ENCODE measurements around the gene BCL11A.
A peak's percentile ranks its signal among the peaks of the same experiment; 100 is the strongest.

BCL11A gene

GRCh38 chr2:60553495-60554073, at the start of gene BCL11A:
Gene BCL11A (minus strand): TSS chr2:60553654. CDS start chr2:60553270, 384 bp downstream.
- peak; percentile 93 for DNase-seq (ENCODE audit: low read depth, low spot score)

GRCh38 chr2:60602828-60603532, 49.5 kb upstream of the BCL11A start:
- DNase-seq (ENCODE audit: low read depth, low spot score), result peak; percentile 5

GRCh38 chr2:60602388-60602787, 48.9 kb upstream of the BCL11A start:
- no peak for DNase-seq (ENCODE audit: low read depth, low spot score)

- no peak for DNase-seq (ENCODE audit: low read depth, low spot score)
Observed at GRCh38 chr2:60598271-60598670, 44.8 kb upstream of the BCL11A start.

- peak; percentile 4 for DNase-seq (ENCODE audit: low read depth, low spot score)
Observed at GRCh38 chr2:60597346-60597745, 43.9 kb upstream of the BCL11A start.

- no peak for DNase-seq (ENCODE audit: low read depth, low spot score)
Observed at GRCh38 chr2:60596411-60596810, 43.0 kb upstream of the BCL11A start.

GRCh38 chr2:60595953-60596352, 42.5 kb upstream of the BCL11A start:
- DNase-seq (ENCODE audit: low read depth, low spot score), result no peak

GRCh38 chr2:60589104-60589503, 35.6 kb upstream of the BCL11A start:
- DNase-seq (ENCODE audit: low read depth, low spot score), result no peak

- DNase-seq (ENCODE audit: low read depth, low spot score), result peak; percentile 18
Observed at GRCh38 chr2:60586081-60586480, 32.6 kb upstream of the BCL11A start.

GRCh38 chr2:60585276-60585675, 31.8 kb upstream of the BCL11A start:
- no peak for DNase-seq (ENCODE audit: low read depth, low spot score)

GRCh38 chr2:60583604-60584003, 30.1 kb upstream of the BCL11A start:
- DNase-seq (ENCODE audit: low read depth, low spot score), result no peak

- peak; percentile 87 for DNase-seq (ENCODE audit: low read depth, low spot score)
Observed at GRCh38 chr2:60581433-60582282, 28.2 kb upstream of the BCL11A start.

- no peak for DNase-seq (ENCODE audit: low read depth, low spot score)
Observed at GRCh38 chr2:60577682-60578283, 24.3 kb upstream of the BCL11A start.

- DNase-seq (ENCODE audit: low read depth, low spot score), result no peak
Observed at GRCh38 chr2:60573251-60573650, 19.8 kb upstream of the BCL11A start.

GRCh38 chr2:60570251-60570650, 16.8 kb upstream of the BCL11A start:
- no peak for DNase-seq (ENCODE audit: low read depth, low spot score)

GRCh38 chr2:60569680-60570111, 16.2 kb upstream of the BCL11A start:
- peak; percentile 36 for DNase-seq (ENCODE audit: low read depth, low spot score)

- DNase-seq (ENCODE audit: low read depth, low spot score), result no peak
Observed at GRCh38 chr2:60567919-60568768, 14.7 kb upstream of the BCL11A start.

- DNase-seq (ENCODE audit: low read depth, low spot score), result no peak
Observed at GRCh38 chr2:60567096-60567495, 13.6 kb upstream of the BCL11A start.

- DNase-seq (ENCODE audit: low read depth, low spot score), result peak; percentile 41
Observed at GRCh38 chr2:60565472-60565871, 12.0 kb upstream of the BCL11A start.

GRCh38 chr2:60560734-60561644, 7.5 kb upstream of the BCL11A start:
- DNase-seq (ENCODE audit: low read depth, low spot score), result peak; percentile 50
